IMR-90 (cell line): ENCODE measurements around the gene PALM.

ENCODE experiments used
- BHLHE40 ChIP-seq: fragments of 150-350 bp; IDR thresholded peaks from 2 replicates; pipeline ENCODE4 v1.6.1; 2016; ENCODE audit warnings: mild to moderate bottlenecking, low read depth, low read length
- NFE2L2 ChIP-seq: fragments of 150-350 bp; IDR thresholded peaks from 2 replicates; pipeline ENCODE4 v1.6.1; 2016; ENCODE audit warnings: low read depth, mild to moderate bottlenecking, low read length
- TF ChIP-seq, protein P1 (sequence below): conservative IDR thresholded peaks from 2 replicates; pipeline ENCODE4 v1.5.1; 2012; ENCODE audit warnings: mild to moderate bottlenecking, low read depth, low read length, improper control_type of control experiment

DNA sequence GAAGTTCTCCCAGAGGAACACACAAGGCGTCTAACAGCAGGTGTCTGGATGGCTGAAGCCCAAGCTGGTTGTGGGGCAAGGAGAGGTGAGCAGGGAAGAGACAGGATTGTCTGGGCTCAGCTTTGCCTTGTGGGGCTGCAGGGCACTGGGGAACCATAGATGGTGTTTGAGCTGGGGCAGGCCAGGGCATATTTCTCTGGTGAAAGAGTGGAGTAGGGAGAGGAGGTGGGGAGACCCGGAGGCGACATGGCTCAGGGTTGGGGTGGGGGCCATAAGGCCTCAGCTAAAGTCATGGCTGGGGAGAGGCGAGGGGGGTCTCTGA is 5.4 kb upstream of the PALM start:
- TF ChIP-seq, protein P1, sequence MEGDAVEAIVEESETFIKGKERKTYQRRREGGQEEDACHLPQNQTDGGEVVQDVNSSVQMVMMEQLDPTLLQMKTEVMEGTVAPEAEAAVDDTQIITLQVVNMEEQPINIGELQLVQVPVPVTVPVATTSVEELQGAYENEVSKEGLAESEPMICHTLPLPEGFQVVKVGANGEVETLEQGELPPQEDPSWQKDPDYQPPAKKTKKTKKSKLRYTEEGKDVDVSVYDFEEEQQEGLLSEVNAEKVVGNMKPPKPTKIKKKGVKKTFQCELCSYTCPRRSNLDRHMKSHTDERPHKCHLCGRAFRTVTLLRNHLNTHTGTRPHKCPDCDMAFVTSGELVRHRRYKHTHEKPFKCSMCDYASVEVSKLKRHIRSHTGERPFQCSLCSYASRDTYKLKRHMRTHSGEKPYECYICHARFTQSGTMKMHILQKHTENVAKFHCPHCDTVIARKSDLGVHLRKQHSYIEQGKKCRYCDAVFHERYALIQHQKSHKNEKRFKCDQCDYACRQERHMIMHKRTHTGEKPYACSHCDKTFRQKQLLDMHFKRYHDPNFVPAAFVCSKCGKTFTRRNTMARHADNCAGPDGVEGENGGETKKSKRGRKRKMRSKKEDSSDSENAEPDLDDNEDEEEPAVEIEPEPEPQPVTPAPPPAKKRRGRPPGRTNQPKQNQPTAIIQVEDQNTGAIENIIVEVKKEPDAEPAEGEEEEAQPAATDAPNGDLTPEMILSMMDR = no peak
- no peak for TF ChIP-seq NFE2L2
- TF ChIP-seq BHLHE40 = no peak
